ENCODE measurements around the gene PHACTR2.

The PHACTR2 gene

GRCh38 chr6:143740213-143740612, 62.4 kb downstream of the PHACTR2 start:
- H3K9me3 Mint-ChIP-seq: no peaks in the 10 kb centered on the region
- peaks cover 21% of the 10 kb centered on the region for H3K4me1 Mint-ChIP-seq
- peaks cover 6% of the 10 kb centered on the region for H3K36me3 Mint-ChIP-seq (ENCODE audit: insufficient read depth)
- no peak overlapping the region for H3K4me3 Mint-ChIP-seq
- no peak for ATAC-seq (replicated peaks; ENCODE audit: extremely low read depth, poor library complexity, severe bottlenecking)
- no peak for DNase-seq (ENCODE audit: low spot score in 2 of 2)
- H3K27ac Mint-ChIP-seq (ENCODE audit: low read depth): no peak overlapping the region
- no peaks in the 10 kb centered on the region for H3K27me3 Mint-ChIP-seq

- no peaks in the 10 kb centered on the region for H3K9me3 Mint-ChIP-seq
- no peak for ATAC-seq (replicated peaks; ENCODE audit: extremely low read depth, poor library complexity, severe bottlenecking)
- no peak for DNase-seq (ENCODE audit: low spot score in 2 of 2)
- H3K4me1 Mint-ChIP-seq: peaks cover 23% of the 10 kb centered on the region
- no peaks in the 10 kb centered on the region for H3K27me3 Mint-ChIP-seq
- H3K36me3 Mint-ChIP-seq (ENCODE audit: insufficient read depth): peaks cover 9% of the 10 kb centered on the region
- H3K27ac Mint-ChIP-seq (ENCODE audit: low read depth): no peak overlapping the region
- H3K4me3 Mint-ChIP-seq: no peak overlapping the region
Observed at GRCh38 chr6:143741480-143741879, 63.7 kb downstream of the PHACTR2 start.

GRCh38 chr6:143742070-143742954, 64.5 kb downstream of the PHACTR2 start:
- ATAC-seq (replicated peaks; ENCODE audit: extremely low read depth, poor library complexity, severe bottlenecking): no peak
- Mint-ChIP-seq H3K36me3 (ENCODE audit: insufficient read depth) (peaks cover 10% of the 10 kb centered on the region), H3K4me1 (peaks cover 28% of the 10 kb centered on the region), H3K27me3 (no peaks in the 10 kb centered on the region), H3K9me3 (no peaks in the 10 kb centered on the region), H3K27ac (ENCODE audit: low read depth) (no peak overlapping the region), H3K4me3 (no peak overlapping the region)
- DNase-seq (ENCODE audit: low spot score in 2 of 2): no peak

GRCh38 chr6:143742955-143743255, 65.1 kb downstream of the PHACTR2 start:
- ATAC-seq (replicated peaks; ENCODE audit: extremely low read depth, poor library complexity, severe bottlenecking) (no peak), DNase-seq (ENCODE audit: low spot score in 2 of 2) (no peak)
- Mint-ChIP-seq H3K27ac (ENCODE audit: low read depth) (no peak overlapping the region), H3K36me3 (ENCODE audit: insufficient read depth) (peaks cover 9% of the 10 kb centered on the region), H3K4me1 (peaks cover 28% of the 10 kb centered on the region), H3K27me3 (no peaks in the 10 kb centered on the region), H3K9me3 (no peaks in the 10 kb centered on the region), H3K4me3 (no peak overlapping the region)

- Mint-ChIP-seq H3K4me3 (no peak overlapping the region), H3K27me3 (no peaks in the 10 kb centered on the region), H3K4me1 (peaks cover 28% of the 10 kb centered on the region), H3K9me3 (no peaks in the 10 kb centered on the region), H3K36me3 (ENCODE audit: insufficient read depth) (peaks cover 9% of the 10 kb centered on the region), H3K27ac (ENCODE audit: low read depth) (no peak overlapping the region)
- DNase-seq (ENCODE audit: low spot score in 2 of 2): no peak
- no peak for ATAC-seq (replicated peaks; ENCODE audit: extremely low read depth, poor library complexity, severe bottlenecking)
Observed at GRCh38 chr6:143743301-143744166, 65.8 kb downstream of the PHACTR2 start.

- Mint-ChIP-seq H3K9me3 (no peaks in the 10 kb centered on the region), H3K4me3 (no peak overlapping the region), H3K4me1 (peaks cover 28% of the 10 kb centered on the region), H3K27ac (ENCODE audit: low read depth) (no peak overlapping the region), H3K36me3 (ENCODE audit: insufficient read depth) (peaks cover 9% of the 10 kb centered on the region), H3K27me3 (no peaks in the 10 kb centered on the region)
- DNase-seq (ENCODE audit: low spot score in 2 of 2) (no peak), ATAC-seq (replicated peaks; ENCODE audit: extremely low read depth, poor library complexity, severe bottlenecking) (no peak)
Observed at GRCh38 chr6:143744551-143745165, 66.9 kb downstream of the PHACTR2 start.

GRCh38 chr6:143745166-143746133, 67.7 kb downstream of the PHACTR2 start:
- peaks cover 9% of the 10 kb centered on the region for H3K36me3 Mint-ChIP-seq (ENCODE audit: insufficient read depth)
- no peaks in the 10 kb centered on the region for H3K27me3 Mint-ChIP-seq
- H3K27ac Mint-ChIP-seq (ENCODE audit: low read depth): no peak overlapping the region
- no peaks in the 10 kb centered on the region for H3K9me3 Mint-ChIP-seq
- H3K4me1 Mint-ChIP-seq: peaks cover 28% of the 10 kb centered on the region
- ATAC-seq (replicated peaks; ENCODE audit: extremely low read depth, poor library complexity, severe bottlenecking) (no peak), DNase-seq (ENCODE audit: low spot score in 2 of 2) (no peak)
- no peak overlapping the region for H3K4me3 Mint-ChIP-seq

- Mint-ChIP-seq H3K4me3 (no peak overlapping the region), H3K36me3 (ENCODE audit: insufficient read depth) (peaks cover 10% of the 10 kb centered on the region), H3K27me3 (no peaks in the 10 kb centered on the region), H3K9me3 (no peaks in the 10 kb centered on the region), H3K27ac (ENCODE audit: low read depth) (no peak overlapping the region), H3K4me1 (peaks cover 28% of the 10 kb centered on the region)
- ATAC-seq (replicated peaks; ENCODE audit: extremely low read depth, poor library complexity, severe bottlenecking): no peak
- no peak for DNase-seq (ENCODE audit: low spot score in 2 of 2)
Observed at GRCh38 chr6:143746202-143747119, 68.7 kb downstream of the PHACTR2 start.

GRCh38 chr6:143747347-143747842, 69.6 kb downstream of the PHACTR2 start:
- Mint-ChIP-seq H3K27me3 (no peaks in the 10 kb centered on the region), H3K4me1 (peaks cover 28% of the 10 kb centered on the region), H3K9me3 (no peaks in the 10 kb centered on the region), H3K4me3 (no peak overlapping the region), H3K36me3 (ENCODE audit: insufficient read depth) (peaks cover 11% of the 10 kb centered on the region), H3K27ac (ENCODE audit: low read depth) (no peak overlapping the region)
- ATAC-seq (replicated peaks; ENCODE audit: extremely low read depth, poor library complexity, severe bottlenecking) (no peak), DNase-seq (ENCODE audit: low spot score in 2 of 2) (no peak)

GRCh38 chr6:143749891-143750290, 72.1 kb downstream of the PHACTR2 start:
- peaks cover 11% of the 10 kb centered on the region for H3K4me1 Mint-ChIP-seq
- no peak overlapping the region for H3K27ac Mint-ChIP-seq (ENCODE audit: low read depth)
- H3K9me3 Mint-ChIP-seq: no peaks in the 10 kb centered on the region
- DNase-seq (ENCODE audit: low spot score in 2 of 2) (no peak), ATAC-seq (replicated peaks; ENCODE audit: extremely low read depth, poor library complexity, severe bottlenecking) (no peak)
- H3K27me3 Mint-ChIP-seq: no peaks in the 10 kb centered on the region
- no peak overlapping the region for H3K4me3 Mint-ChIP-seq
- H3K36me3 Mint-ChIP-seq (ENCODE audit: insufficient read depth): peaks cover 10% of the 10 kb centered on the region

GRCh38 chr6:143750877-143751276, 73.1 kb downstream of the PHACTR2 start:
- Mint-ChIP-seq H3K27ac (ENCODE audit: low read depth) (no peak overlapping the region), H3K4me1 (peaks cover 5% of the 10 kb centered on the region)
- no peak for ATAC-seq (replicated peaks; ENCODE audit: extremely low read depth, poor library complexity, severe bottlenecking)

More at GRCh38 chr6:143750877-143751276, 73.1 kb downstream of the PHACTR2 start:
- H3K36me3 Mint-ChIP-seq (ENCODE audit: insufficient read depth): peaks cover 6% of the 10 kb centered on the region
- H3K4me3 Mint-ChIP-seq: no peak overlapping the region
- no peaks in the 10 kb centered on the region for H3K9me3 Mint-ChIP-seq
- no peak for DNase-seq (ENCODE audit: low spot score in 2 of 2)
- H3K27me3 Mint-ChIP-seq: no peaks in the 10 kb centered on the region

Data from central memory CD8-positive, alpha-beta T cell (primary cell).